Mesothelial cell of epicardium (in vitro differentiated cells): Measurements from ENCODE around the gene CTTNBP2NL. TPM values are rescaled to one million over a fixed set of nuclear protein-coding genes. Genes with fewer than 3 reads are reported as not detected.
A peak's percentile ranks its signal among the peaks of the same experiment; 100 is the strongest.

Experiments used
- DNase-seq, 2 experiments: peaks; one replicate each; pipeline ENCODE4 v3.0.0; 2021; ENCODE audit warnings: low spot score in 2 of 2; ENCODE audit not compliant: unreplicated experiment in 2 of 2
- H3K27ac Mint-ChIP-seq: 2 replicates; pipeline ENCODE4 v1.8.0; 2021; ENCODE audit warnings: mixed read lengths
- H3K27me3 Mint-ChIP-seq: 2 replicates; pipeline ENCODE4 v1.8.0; 2021; ENCODE audit warnings: low read depth, mixed read lengths
- H3K36me3 Mint-ChIP-seq: 2 replicates; pipeline ENCODE4 v1.8.0; 2021; ENCODE audit warnings: mixed read lengths
- H3K4me1 Mint-ChIP-seq: 2 replicates; pipeline ENCODE4 v1.8.0; 2021; ENCODE audit warnings: mixed read lengths
- H3K4me3 Mint-ChIP-seq: 2 replicates; pipeline ENCODE4 v1.8.0; 2021; ENCODE audit warnings: mild to moderate bottlenecking, moderate library complexity, mixed read lengths
- H3K9me3 Mint-ChIP-seq: 2 replicates; pipeline ENCODE4 v1.8.0; 2021; ENCODE audit warnings: mixed read lengths
- total RNA-seq: library from RNA; stranded (reverse); gene quantifications from 3 replicates; pipeline ENCODE4 v1.2.1, GENCODE V29; 2021
- TF ChIP-seq, protein P1 (sequence below): fragments of 200-600 bp; sonication (generic); IDR thresholded peaks from one replicate; pipeline ENCODE4 v1.5.0; 2021; ENCODE audit warnings: antibody characterized with exemption; ENCODE audit not compliant: unreplicated experiment

Gene CTTNBP2NL, protein sequence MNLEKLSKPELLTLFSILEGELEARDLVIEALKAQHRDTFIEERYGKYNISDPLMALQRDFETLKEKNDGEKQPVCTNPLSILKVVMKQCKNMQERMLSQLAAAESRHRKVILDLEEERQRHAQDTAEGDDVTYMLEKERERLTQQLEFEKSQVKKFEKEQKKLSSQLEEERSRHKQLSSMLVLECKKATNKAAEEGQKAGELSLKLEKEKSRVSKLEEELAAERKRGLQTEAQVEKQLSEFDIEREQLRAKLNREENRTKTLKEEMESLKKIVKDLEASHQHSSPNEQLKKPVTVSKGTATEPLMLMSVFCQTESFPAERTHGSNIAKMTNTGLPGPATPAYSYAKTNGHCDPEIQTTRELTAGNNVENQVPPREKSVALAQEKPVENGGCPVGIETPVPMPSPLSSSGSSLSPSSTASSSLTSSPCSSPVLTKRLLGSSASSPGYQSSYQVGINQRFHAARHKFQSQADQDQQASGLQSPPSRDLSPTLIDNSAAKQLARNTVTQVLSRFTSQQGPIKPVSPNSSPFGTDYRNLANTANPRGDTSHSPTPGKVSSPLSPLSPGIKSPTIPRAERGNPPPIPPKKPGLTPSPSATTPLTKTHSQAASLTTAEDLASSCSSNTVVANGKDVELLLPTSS
- 63.2 to 65.4 TPM (median 64.9 TPM) in 3 replicates for total RNA-seq

DNA sequence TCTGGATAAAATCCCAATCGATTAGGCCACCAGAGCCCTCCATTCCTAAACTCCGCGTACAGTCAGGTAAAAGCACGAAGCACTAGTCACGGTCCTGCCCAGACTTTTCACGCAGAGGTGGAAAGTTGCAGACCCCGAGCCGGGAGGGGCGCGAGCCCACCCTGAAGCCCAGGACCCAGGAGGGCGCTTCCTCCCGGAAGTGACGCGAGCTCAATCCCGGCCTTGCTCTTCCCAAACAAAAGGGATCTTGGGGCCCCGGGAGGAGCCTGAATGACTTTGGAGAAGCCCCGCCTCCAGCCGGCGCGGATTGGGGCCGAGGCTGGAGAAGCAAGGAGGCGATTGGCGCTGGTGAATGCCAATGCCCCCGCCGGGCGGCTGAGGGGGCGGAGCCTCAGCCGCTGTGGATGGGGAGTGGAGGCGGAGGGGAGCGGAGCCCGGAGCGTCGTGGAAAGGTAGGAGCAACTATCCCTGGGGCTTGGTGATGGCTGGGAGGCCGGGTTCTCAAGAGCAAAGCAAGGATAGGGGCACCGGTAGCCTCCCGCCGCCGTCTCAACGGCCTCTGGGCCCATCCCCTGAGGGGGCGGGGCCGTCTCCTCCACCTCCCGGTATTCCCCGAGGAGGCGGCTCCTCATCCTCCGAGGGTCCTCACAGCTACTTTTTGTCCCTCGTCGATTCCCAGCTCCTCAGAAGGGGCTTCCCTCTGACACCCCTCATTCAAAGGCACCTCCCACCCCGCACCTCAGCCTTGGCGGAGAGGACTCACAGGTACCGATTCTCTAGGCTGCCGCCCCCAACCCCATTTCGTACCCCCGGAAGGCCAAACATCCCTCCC lies at the start of gene CTTNBP2NL:
Gene CTTNBP2NL (plus strand): TSS at position 394 of the 832 bp plus-strand sequence. CDS start 19,952 bp downstream, outside the sequence.
- TF ChIP-seq, protein P1, sequence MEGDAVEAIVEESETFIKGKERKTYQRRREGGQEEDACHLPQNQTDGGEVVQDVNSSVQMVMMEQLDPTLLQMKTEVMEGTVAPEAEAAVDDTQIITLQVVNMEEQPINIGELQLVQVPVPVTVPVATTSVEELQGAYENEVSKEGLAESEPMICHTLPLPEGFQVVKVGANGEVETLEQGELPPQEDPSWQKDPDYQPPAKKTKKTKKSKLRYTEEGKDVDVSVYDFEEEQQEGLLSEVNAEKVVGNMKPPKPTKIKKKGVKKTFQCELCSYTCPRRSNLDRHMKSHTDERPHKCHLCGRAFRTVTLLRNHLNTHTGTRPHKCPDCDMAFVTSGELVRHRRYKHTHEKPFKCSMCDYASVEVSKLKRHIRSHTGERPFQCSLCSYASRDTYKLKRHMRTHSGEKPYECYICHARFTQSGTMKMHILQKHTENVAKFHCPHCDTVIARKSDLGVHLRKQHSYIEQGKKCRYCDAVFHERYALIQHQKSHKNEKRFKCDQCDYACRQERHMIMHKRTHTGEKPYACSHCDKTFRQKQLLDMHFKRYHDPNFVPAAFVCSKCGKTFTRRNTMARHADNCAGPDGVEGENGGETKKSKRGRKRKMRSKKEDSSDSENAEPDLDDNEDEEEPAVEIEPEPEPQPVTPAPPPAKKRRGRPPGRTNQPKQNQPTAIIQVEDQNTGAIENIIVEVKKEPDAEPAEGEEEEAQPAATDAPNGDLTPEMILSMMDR, result no peak
- Mint-ChIP-seq H3K9me3 (no peaks in the 10 kb centered on the region), H3K36me3 (no peaks in the 10 kb centered on the region), H3K27ac (peak within 1 kb of the TSS; percentile 99), H3K4me1 (peaks cover 50% of the 10 kb centered on the region), H3K4me3 (peak within 1 kb of the TSS; percentile 97), H3K27me3 (no peaks in the 10 kb centered on the region)
- peak; percentile 92 to 94 for DNase-seq

DNA sequence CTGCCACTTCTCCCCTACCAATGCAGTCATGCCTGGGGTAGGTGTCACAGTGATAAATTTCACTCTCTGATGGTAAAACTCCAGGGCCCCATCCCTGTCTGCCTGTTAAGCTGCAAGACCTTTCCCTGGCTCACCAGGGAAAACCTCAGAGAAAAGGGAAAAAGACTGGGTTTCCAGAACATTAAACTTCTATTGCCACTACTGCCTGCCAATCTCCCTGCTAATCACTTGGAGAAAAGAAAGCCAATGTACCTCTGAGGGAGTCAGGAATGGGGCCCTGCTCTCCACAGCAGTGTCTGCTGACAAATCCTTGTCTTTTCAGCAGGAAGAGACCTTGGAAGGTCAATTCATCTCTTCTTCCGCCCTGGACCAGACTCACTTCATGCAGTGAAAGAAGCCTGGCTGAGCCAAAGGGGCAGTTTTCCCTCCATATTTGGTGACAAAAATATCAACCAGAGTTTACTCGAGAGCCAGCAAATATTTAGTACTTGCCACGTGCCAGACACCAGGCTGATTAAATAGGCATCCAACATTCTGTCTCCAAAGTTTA lies 49.1 kb upstream of the CTTNBP2NL start:
- Mint-ChIP-seq H3K27ac (no peak overlapping the region), H3K36me3 (no peaks in the 10 kb centered on the region), H3K27me3 (peaks cover 38% of the 10 kb centered on the region), H3K9me3 (peaks cover 24% of the 10 kb centered on the region), H3K4me1 (no peaks in the 10 kb centered on the region), H3K4me3 (no peak overlapping the region)
- TF ChIP-seq, protein P1, result no peak
- no peak for DNase-seq

DNA sequence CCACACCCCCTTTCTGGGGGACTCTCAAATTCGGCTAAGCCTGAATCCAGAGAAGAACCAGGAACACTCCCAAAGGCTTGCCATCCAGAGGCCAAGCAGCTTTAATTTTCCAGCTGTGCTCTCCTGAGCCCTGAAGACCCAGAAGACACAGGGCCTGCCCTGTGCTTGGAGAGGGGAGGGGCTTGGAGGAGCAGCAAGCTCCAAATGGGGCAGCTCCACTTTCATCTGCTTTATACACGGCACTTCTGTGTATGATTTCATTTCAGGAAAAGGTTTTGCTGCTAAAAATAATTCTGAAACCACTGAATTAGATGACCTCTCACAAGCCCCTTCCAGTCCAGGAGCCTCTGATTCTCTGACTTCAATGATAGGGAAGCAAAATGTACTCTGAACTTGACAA lies 39.2 kb upstream of the CTTNBP2NL start:
- H3K27ac Mint-ChIP-seq, result no peak overlapping the region
- H3K4me1 Mint-ChIP-seq, result peaks cover 19% of the 10 kb centered on the region
- peaks cover 17% of the 10 kb centered on the region for H3K27me3 Mint-ChIP-seq
- TF ChIP-seq, protein P1, result no peak
- no peaks in the 10 kb centered on the region for H3K36me3 Mint-ChIP-seq
- DNase-seq, result no peak
- H3K4me3 Mint-ChIP-seq, result no peak overlapping the region
- H3K9me3 Mint-ChIP-seq, result peaks cover 5% of the 10 kb centered on the region

DNA sequence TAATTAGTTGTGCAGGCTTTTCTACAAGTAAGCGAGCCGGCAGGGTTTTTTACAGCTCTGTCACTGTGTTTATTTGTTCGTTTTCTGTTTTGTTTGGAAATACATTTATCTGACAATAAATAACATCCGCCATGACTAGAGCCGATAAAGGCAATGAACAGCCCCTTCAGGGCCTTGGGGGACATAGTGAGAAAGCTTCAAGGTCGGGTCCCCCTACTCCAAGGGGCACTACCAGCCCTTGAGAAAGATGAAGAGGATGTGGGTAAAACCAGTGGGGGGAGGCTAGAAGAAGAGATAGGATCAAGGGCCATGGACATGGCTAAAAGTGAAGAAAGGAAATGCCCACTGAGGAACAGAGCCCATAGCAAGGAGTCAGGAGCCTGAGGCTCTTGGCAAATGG lies 38.5 kb upstream of the CTTNBP2NL start:
- H3K27ac Mint-ChIP-seq, result no peak overlapping the region
- H3K27me3 Mint-ChIP-seq, result peaks cover 17% of the 10 kb centered on the region
- no peaks in the 10 kb centered on the region for H3K36me3 Mint-ChIP-seq
- no peak for DNase-seq
- H3K9me3 Mint-ChIP-seq, result no peaks in the 10 kb centered on the region
- TF ChIP-seq, protein P1, result no peak
- H3K4me1 Mint-ChIP-seq, result peaks cover 19% of the 10 kb centered on the region
- no peak overlapping the region for H3K4me3 Mint-ChIP-seq

DNA sequence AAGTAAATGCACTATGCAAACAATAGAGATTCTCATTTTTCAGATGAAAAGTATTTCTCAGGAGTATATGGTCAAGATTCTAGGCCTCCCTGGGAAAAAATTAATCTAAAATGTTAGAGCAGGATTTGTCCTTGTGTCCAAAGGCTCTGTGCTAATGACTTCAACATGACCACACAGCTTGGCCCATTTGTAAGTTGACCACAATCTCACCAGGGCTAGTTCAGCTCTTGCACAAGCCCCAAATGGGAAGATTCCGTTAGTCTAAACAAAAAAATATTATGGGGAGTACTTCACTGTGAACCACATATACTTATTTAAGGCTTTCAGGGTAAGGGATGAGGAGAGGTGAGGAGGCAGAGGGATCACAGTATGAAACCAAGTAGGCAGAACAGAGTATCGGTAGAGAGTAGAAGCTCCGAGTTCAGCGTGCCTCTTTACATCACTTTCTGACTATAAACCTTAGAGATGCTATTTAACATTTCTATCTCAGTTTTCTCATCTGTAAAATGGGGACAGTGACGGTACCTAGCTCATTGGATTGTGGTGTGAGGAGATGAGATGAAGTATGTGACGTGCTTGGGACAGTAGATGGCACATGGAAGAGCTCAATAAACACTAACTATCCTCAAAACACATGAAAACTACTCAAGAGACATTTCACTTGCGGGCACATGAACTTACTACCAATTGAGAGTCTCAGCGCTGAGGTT lies 37.8 kb upstream of the CTTNBP2NL start:
- H3K36me3 Mint-ChIP-seq, result no peaks in the 10 kb centered on the region
- peaks cover 19% of the 10 kb centered on the region for H3K4me1 Mint-ChIP-seq
- DNase-seq, result no peak
- H3K27ac Mint-ChIP-seq, result no peak overlapping the region
- TF ChIP-seq, protein P1, result no peak
- H3K27me3 Mint-ChIP-seq, result peaks cover 17% of the 10 kb centered on the region
- H3K4me3 Mint-ChIP-seq, result no peak overlapping the region
- H3K9me3 Mint-ChIP-seq, result no peaks in the 10 kb centered on the region
